Measurements from ENCODE around the gene PTPRM. TPM values are rescaled to one million over a fixed set of nuclear protein-coding genes. Genes with fewer than 3 reads are reported as not detected.

PTPRM gene
- total and polyA plus RNA-seq, 2 donors (not counting 3 experiments of a cell fraction or from before 2014, with no cell fraction given): 37.4 to 43.7 TPM

- Histone ChIP-seq H3K79me2 (ENCODE audit: control insufficient read depth, insufficient read depth, low read length) (no peaks in the 10 kb centered on the region), H3K36me3 (ENCODE audit: control insufficient read depth in 2 of 2, extremely low read depth in 1 of 2, insufficient read depth in 2 of 2, low read length in 2 of 2) (no peaks in the 10 kb centered on the region), H3K4me1 (ENCODE audit: control insufficient read depth, extremely low read depth, insufficient read depth, low read length) (peaks cover 13% of the 10 kb centered on the region), H3K9me3 (replicated peaks; ENCODE audit: control insufficient read depth, insufficient read depth, low read length) (no peaks in the 10 kb centered on the region), H3K4me3 (replicated peaks in 1 of 3; ENCODE audit: insufficient read depth in 1 of 3, low read depth in 1 of 3, low read length in 3 of 3) (no peak overlapping the region), H3K9me1 (replicated peaks; ENCODE audit: control insufficient read depth, extremely low read depth, insufficient read depth, low read length) (no peaks in the 10 kb centered on the region), H3K9ac (replicated peaks; ENCODE audit: extremely low read depth, insufficient read depth, low read length) (no peak overlapping the region), H3K27me3 (ENCODE audit: control insufficient read depth in 2 of 2, insufficient read depth in 2 of 2, low read length in 2 of 2) (no peaks in the 10 kb centered on the region), H4K20me1 (replicated peaks; ENCODE audit: control insufficient read depth, extremely low read depth, insufficient read depth, low read length) (no peaks in the 10 kb centered on the region), H3K27ac (ENCODE audit: insufficient read depth, low read depth, low read length) (no peak overlapping the region), H3K4me2 (ENCODE audit: insufficient read depth, low read length) (no peak overlapping the region), H2AFZ (ENCODE audit: low read depth, low read length) (no peak overlapping the region)
- no TSS peak for BruUV-seq (replicated peaks)
- POLR2A ChIA-PET: no interaction called here
- FAIRE-seq (no peak), DNase-seq (ENCODE audit: low read depth, low spot score) (no peak)
- intact Hi-C loops (cut with micrococcal nuclease) (no loop called here), dilution Hi-C loops (cut with MboI; ENCODE audit: extremely low pct_ligation_motif_present, low sequenced_read_pairs) (no loop called here)
- TF ChIP-seq FOS (IDR thresholded peaks at IDR 0.05; ENCODE audit: borderline replicate concordance, insufficient read depth, low read length): no peak
- no peak for TF ChIP-seq MAX (IDR thresholded peaks at IDR 0.05; ENCODE audit: insufficient read depth, insufficient read length)
- TF ChIP-seq POLR2AphosphoS5 (IDR thresholded peaks at IDR 0.05; ENCODE audit: insufficient read depth, low read depth, low read length): no peak
- TF ChIP-seq JUN (IDR thresholded peaks at IDR 0.05; ENCODE audit: borderline replicate concordance, insufficient read depth, insufficient read length, low read depth): no peak
- no peak for TF ChIP-seq CTCF (IDR thresholded peaks at IDR 0.05; ENCODE audit: extremely low read depth in 1 of 2, insufficient read depth in 1 of 2, low read depth in 1 of 2, low read length in 2 of 2)
- TF ChIP-seq MYC (IDR thresholded peaks at IDR 0.05; ENCODE audit: low read depth, low read length): no peak
- no peak for TF ChIP-seq POLR2A (IDR thresholded peaks at IDR 0.05; ENCODE audit: low read depth, low read length)
- no peak for TF ChIP-seq EZH2 (IDR thresholded peaks at IDR 0.05; ENCODE audit: borderline replicate concordance, low read depth, low read length, severe bottlenecking)
- CTCF ChIA-PET: interaction anchor here (2.2 kb wide), 1 partner anchor 357 kb away, joined by 6 read pairs; no protein-coding TSS in a partner anchor
Observed at GRCh38 chr18:7629416-7629815, 62.3 kb downstream of the PTPRM start.

All from endothelial cell of umbilical vein (primary cell).